Neural progenitor cell (in vitro differentiated cells): ENCODE data around the gene NUFIP1. TPM values are rescaled to one million over a fixed set of nuclear protein-coding genes. Genes with fewer than 3 reads are reported as not detected.
A peak's percentile ranks its signal among the peaks of the same experiment; 100 is the strongest.

ENCODE experiments used
- DNase-seq: peaks from one replicate; pipeline ENCODE4 v3.0.0-alpha.2; 2016; ENCODE audit warnings: low spot score
- H2AFZ ChIP-seq: fragments of 200-600 bp; sonication (generic); replicated peaks from 2 replicates; pipeline ENCODE4 v1.6.1; 2016; ENCODE audit warnings: antibody characterized with exemption
- H3F3A ChIP-seq: fragments of 200-600 bp; sonication (generic); 2 replicates; pipeline ENCODE4 v1.6.1; 2016; ENCODE audit warnings: antibody characterized with exemption, low read depth
- H3K27ac ChIP-seq: fragments of 200-600 bp; sonication (generic); 2 replicates; pipeline ENCODE4 v1.5.1; 2016; ENCODE audit warnings: mild to moderate bottlenecking
- H3K27me3 ChIP-seq: fragments of 200-600 bp; sonication (generic); 2 replicates; pipeline ENCODE4 v1.6.1; 2016; ENCODE audit warnings: mild to moderate bottlenecking, moderate library complexity
- H3K36me3 ChIP-seq: fragments of 200-600 bp; sonication (generic); 2 replicates; pipeline ENCODE4 v1.5.1; 2016
- H3K4me1 ChIP-seq: fragments of 200-600 bp; sonication (generic); 2 replicates; pipeline ENCODE4 v1.6.1; 2016; ENCODE audit warnings: mixed run types
- H3K4me2 ChIP-seq: fragments of 200-600 bp; sonication (generic); 2 replicates; pipeline ENCODE4 v1.6.1; 2016
- H3K4me3 ChIP-seq: fragments of 200-600 bp; sonication (generic); 2 replicates; pipeline ENCODE4 v1.5.1; 2016
- H3K79me2 ChIP-seq: fragments of 200-600 bp; sonication (generic); 2 replicates; pipeline ENCODE4 v1.6.1; 2016; ENCODE audit warnings: low read depth
- H3K9ac ChIP-seq: fragments of 200-600 bp; sonication (generic); 2 replicates; pipeline ENCODE4 v1.6.1; 2016
- H3K9me3 ChIP-seq: fragments of 200-600 bp; sonication (generic); 2 replicates; pipeline ENCODE4 v1.5.1; 2016; ENCODE audit warnings: low read depth
- H4K20me1 ChIP-seq: fragments of 200-600 bp; sonication (generic); 2 replicates; pipeline ENCODE4 v1.6.1; 2016; ENCODE audit warnings: low read depth
- H3K27ac Mint-ChIP-seq: 3 replicates; pipeline ENCODE4 v1.8.0; 2021; ENCODE audit warnings: mixed read lengths
- H3K27me3 Mint-ChIP-seq: 2 replicates; pipeline ENCODE4 v1.8.0; 2022; ENCODE audit warnings: low read depth, mild to moderate bottlenecking, inconsistent platforms, moderate library complexity, mixed read lengths; ENCODE audit not compliant: insufficient read depth
- H3K36me3 Mint-ChIP-seq: 3 replicates; pipeline ENCODE4 v1.8.0; 2021; ENCODE audit warnings: mixed read lengths
- H3K4me1 Mint-ChIP-seq: 3 replicates; pipeline ENCODE4 v1.8.0; 2021; ENCODE audit warnings: mixed read lengths
- H3K4me3 Mint-ChIP-seq: 3 replicates; pipeline ENCODE4 v1.8.0; 2021; ENCODE audit warnings: mild to moderate bottlenecking, moderate library complexity, mixed read lengths
- H3K9me3 Mint-ChIP-seq: 3 replicates; pipeline ENCODE4 v1.8.0; 2020; ENCODE audit warnings: mixed read lengths
- CTCF ChIP-seq: fragments of 200-600 bp; sonication (generic); IDR thresholded peaks from 2 replicates; pipeline ENCODE4 v1.5.1; 2017; ENCODE audit warnings: antibody characterized with exemption, mild to moderate bottlenecking
- EZH2 ChIP-seq: fragments of 200-600 bp; sonication (generic); IDR thresholded peaks from 2 replicates; pipeline ENCODE4 v1.6.1; 2017; ENCODE audit warnings: antibody characterized with exemption, mild to moderate bottlenecking, moderate library complexity
- EZH2phosphoT487 ChIP-seq: fragments of 200-600 bp; sonication (generic); IDR thresholded peaks from 2 replicates; pipeline ENCODE4 v1.6.1; 2017; ENCODE audit warnings: antibody characterized with exemption
- total RNA-seq: library from RNA; depleted of rRNA; stranded (reverse); fragments of >200 nt; gene quantifications from 2 replicates; pipeline ENCODE4 v1.2.3, GENCODE V29; 2015; ENCODE audit warnings: low replicate concordance

Gene NUFIP1
- total RNA-seq, 1 donor from 2014 or later, result 12.9 TPM

GRCh38 chr13:44971656-44972595 is 17.3 kb downstream of the NUFIP1 start:
- no peak overlapping the region for H3K27ac Mint-ChIP-seq
- Histone ChIP-seq H3K36me3 (no peaks in the 10 kb centered on the region), H3K79me2 (peaks cover 26% of the 10 kb centered on the region), H3F3A (peaks cover 13% of the 10 kb centered on the region), H3K27me3 (no peaks in the 10 kb centered on the region), H3K27ac (no peak overlapping the region), H2AFZ (no peak overlapping the region), H3K4me2 (no peak overlapping the region), H4K20me1 (peaks cover 7% of the 10 kb centered on the region), H3K4me1 (peaks cover 4% of the 10 kb centered on the region), H3K9ac (no peak overlapping the region), H3K9me3 (no peaks in the 10 kb centered on the region), H3K4me3 (no peak overlapping the region)
- H3K4me3 Mint-ChIP-seq, result no peak overlapping the region
- DNase-seq, result no peak
- no peaks in the 10 kb centered on the region for H3K27me3 Mint-ChIP-seq
- H3K4me1 Mint-ChIP-seq, result no peaks in the 10 kb centered on the region
- no peak for TF ChIP-seq EZH2phosphoT487
- TF ChIP-seq EZH2, result no peak
- no peak for TF ChIP-seq CTCF
- H3K36me3 Mint-ChIP-seq, result peaks cover 6% of the 10 kb centered on the region
- no peaks in the 10 kb centered on the region for H3K9me3 Mint-ChIP-seq

GRCh38 chr13:44969551-44970484 is 19.5 kb downstream of the NUFIP1 start:
- H3K36me3 Mint-ChIP-seq, result peaks cover 12% of the 10 kb centered on the region
- no peak overlapping the region for H3K27ac Mint-ChIP-seq
- no peak overlapping the region for H3K4me3 ChIP-seq
- DNase-seq, result peak; percentile 82
- H3K9me3 Mint-ChIP-seq, result no peaks in the 10 kb centered on the region
- peaks cover 26% of the 10 kb centered on the region for H3K79me2 ChIP-seq
- peak overlapping the region; percentile 62 for H2AFZ ChIP-seq
- peaks cover 5% of the 10 kb centered on the region for H4K20me1 ChIP-seq
- no peak overlapping the region for H3K9ac ChIP-seq
- no peaks in the 10 kb centered on the region for H3K27me3 ChIP-seq
- TF ChIP-seq CTCF (peak; percentile 97), EZH2phosphoT487 (no peak), EZH2 (no peak)
- no peaks in the 10 kb centered on the region for H3K27me3 Mint-ChIP-seq
- peaks cover 7% of the 10 kb centered on the region for H3K36me3 ChIP-seq
- H3K4me1 ChIP-seq, result peaks cover 4% of the 10 kb centered on the region
- no peak overlapping the region for H3K4me3 Mint-ChIP-seq
- H3K4me2 ChIP-seq, result peak overlapping the region; percentile 53
- H3K27ac ChIP-seq, result no peak overlapping the region
- no peaks in the 10 kb centered on the region for H3K4me1 Mint-ChIP-seq
- H3K9me3 ChIP-seq, result no peaks in the 10 kb centered on the region
- peaks cover 13% of the 10 kb centered on the region for H3F3A ChIP-seq

GRCh38 chr13:44968434-44968815 is 20.8 kb downstream of the NUFIP1 start:
- H3K27ac Mint-ChIP-seq, result no peak overlapping the region

More at GRCh38 chr13:44968434-44968815, 20.8 kb downstream of the NUFIP1 start:
- Histone ChIP-seq H2AFZ (no peak overlapping the region), H3K27ac (no peak overlapping the region), H3K4me3 (no peak overlapping the region), H3K9me3 (no peaks in the 10 kb centered on the region), H3K4me2 (no peak overlapping the region), H3K9ac (no peak overlapping the region), H3F3A (peaks cover 6% of the 10 kb centered on the region), H3K4me1 (peaks cover 4% of the 10 kb centered on the region), H3K79me2 (peaks cover 26% of the 10 kb centered on the region), H3K27me3 (no peaks in the 10 kb centered on the region), H3K36me3 (peaks cover 21% of the 10 kb centered on the region), H4K20me1 (peaks cover 1% of the 10 kb centered on the region)
- Mint-ChIP-seq H3K4me3 (no peak overlapping the region), H3K27me3 (no peaks in the 10 kb centered on the region), H3K36me3 (peaks cover 26% of the 10 kb centered on the region), H3K4me1 (no peaks in the 10 kb centered on the region), H3K9me3 (peaks cover 5% of the 10 kb centered on the region)
- DNase-seq, result no peak
- TF ChIP-seq CTCF, result no peak
- no peak for TF ChIP-seq EZH2phosphoT487
- TF ChIP-seq EZH2, result no peak
